GM23248 (cell line): ENCODE results near the gene GOLGA6L25. TPM values are rescaled to one million over a fixed set of nuclear protein-coding genes. Genes with fewer than 3 reads are reported as not detected.
"Not testable (repeated sequence)": the region's sequence is repeated elsewhere in the genome, so short reads cannot be mapped to it uniquely, and the experiment has no call there.

Source experiments
- DNase-seq: peaks from one replicate; pipeline ENCODE4 v3.0.0-alpha.2; 2015
- H2AFZ ChIP-seq: fragments of 200-600 bp; sonication (generic); 2 replicates; pipeline ENCODE4 v1.6.1; 2016; ENCODE audit warnings: antibody characterized with exemption
- H3F3A ChIP-seq: fragments of 200-600 bp; sonication (generic); 2 replicates; pipeline ENCODE4 v1.6.1; 2016; ENCODE audit warnings: mild to moderate bottlenecking, antibody characterized with exemption, mixed run types; ENCODE audit not compliant: insufficient read depth
- H3K27ac ChIP-seq: fragments of 200-600 bp; sonication (generic); 2 replicates; pipeline ENCODE4 v1.5.1; 2016; ENCODE audit warnings: mild to moderate bottlenecking
- H3K27me3 ChIP-seq: fragments of 200-600 bp; sonication (generic); replicated peaks from 2 replicates; pipeline ENCODE4 v1.6.1; 2016; ENCODE audit warnings: mild to moderate bottlenecking; ENCODE audit not compliant: insufficient read depth
- H3K36me3 ChIP-seq: fragments of 200-600 bp; sonication (generic); 2 replicates; pipeline ENCODE4 v1.6.1; 2016; ENCODE audit warnings: low read depth, mild to moderate bottlenecking
- H3K4me1 ChIP-seq: fragments of 200-600 bp; sonication (generic); 2 replicates; pipeline ENCODE4 v1.6.1; 2016; ENCODE audit warnings: mild to moderate bottlenecking; ENCODE audit not compliant: insufficient read depth
- H3K4me2 ChIP-seq: fragments of 200-600 bp; sonication (generic); one replicate; pipeline ENCODE4 v1.6.1; 2016; ENCODE audit warnings: mild to moderate bottlenecking; ENCODE audit not compliant: unreplicated experiment
- H3K4me3 ChIP-seq: fragments of 200-600 bp; sonication (generic); 2 replicates; pipeline ENCODE4 v1.5.1; 2016; ENCODE audit warnings: mild to moderate bottlenecking
- H3K79me2 ChIP-seq: fragments of 200-600 bp; sonication (generic); 2 replicates; pipeline ENCODE4 v1.6.1; 2016; ENCODE audit warnings: mild to moderate bottlenecking; ENCODE audit not compliant: insufficient read depth
- H3K9ac ChIP-seq: fragments of 200-600 bp; sonication (generic); 2 replicates; pipeline ENCODE4 v1.6.1; 2016; ENCODE audit warnings: mild to moderate bottlenecking
- H3K9me2 ChIP-seq: fragments of 200-600 bp; sonication (generic); 2 replicates; pipeline ENCODE4 v1.6.1; 2016; ENCODE audit warnings: mixed run types, mild to moderate bottlenecking, moderate library complexity; ENCODE audit not compliant: insufficient read depth
- H3K9me3 ChIP-seq: fragments of 200-600 bp; sonication (generic); one replicate; pipeline ENCODE4 v1.6.1; 2017; ENCODE audit warnings: low read depth
- H4K20me1 ChIP-seq: fragments of 200-600 bp; sonication (generic); 2 replicates; pipeline ENCODE4 v1.6.0; 2016; ENCODE audit not compliant: insufficient read depth
- WGBS, 2 experiments: methylation state at CpG; one replicate each; pipeline ENCODE4 v1.1.6; 2015 to 2017; ENCODE audit warnings: low lambda C conversion rate in 2 of 2, low coverage in 1 of 2; ENCODE audit errors: missing lambda C conversion rate in 2 of 2; 5-methylcytosine and 5-hydroxymethylcytosine counted together
- in situ Hi-C: fragments of 300-500 bp; cut with MboI; formaldehyde crosslinking; loops from 2 replicates; pipeline ENCODE4 v1.15.0; 2020
- polyA plus RNA-seq: library from polyadenylated mRNA; unstranded; fragments of >200 nt; fragmentation: Nextera tagmentation; extraction: Ambion mirVana; gene quantifications from 2 replicates; pipeline ENCODE4 v1.2.1, GENCODE V29; 2016
- small RNA-seq: library from RNA; depleted of rRNA; stranded (forward); fragments of <200 nt; gene quantifications from one replicate; pipeline ENCODE3, GENCODE V24; 2014; ENCODE audit warnings: low read depth, low replicate concordance
- total RNA-seq: library from RNA; depleted of rRNA; stranded (reverse); fragments of >200 nt; shearing (Covaris generic); gene quantifications from 2 replicates; pipeline ENCODE4 v1.2.3, GENCODE V29; 2014; rRNA removed

The GOLGA6L25 gene
- total and polyA plus RNA-seq, 2 experiments from 2014 or later = not detected

DNA sequence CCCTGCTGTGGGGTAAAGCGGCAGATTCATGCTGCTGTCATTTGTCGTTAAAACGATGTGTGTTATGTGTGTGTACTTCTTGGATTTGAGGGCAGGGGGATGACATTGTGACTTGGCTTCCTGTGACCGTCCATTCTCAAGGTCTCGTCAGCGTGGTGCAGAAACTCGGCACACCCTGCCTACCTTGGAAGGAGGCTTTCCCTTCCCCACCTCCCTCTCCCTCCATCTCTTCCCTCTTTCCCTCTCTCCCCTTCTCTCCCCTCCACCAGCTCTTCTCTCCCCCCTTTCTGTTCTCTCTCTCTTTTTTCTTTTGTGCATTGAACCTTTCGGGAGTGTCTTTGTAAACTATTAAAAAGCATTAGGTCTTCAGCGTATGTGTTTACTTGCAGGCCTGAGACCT, 36.4 kb downstream of the GOLGA6L25 start:
- Histone ChIP-seq H3K9ac (peak overlapping the region; percentile 55), H3K4me3 (peak overlapping the region; percentile 55; the same call in 1 of the 2 replicates)
- in situ Hi-C loops, H3F3A ChIP-seq, H2AFZ ChIP-seq, H3K36me3 ChIP-seq, H3K27me3 ChIP-seq, DNase-seq, H3K4me1 ChIP-seq, H3K4me2 ChIP-seq, H3K9me2 ChIP-seq, H4K20me1 ChIP-seq, H3K9me3 ChIP-seq, H3K79me2 ChIP-seq, H3K27ac ChIP-seq: not testable (repeated sequence)
- WGBS, 2 experiments = 2 to 7% methylated on average over 2 to 6 of the region's 9 CpGs

DNA sequence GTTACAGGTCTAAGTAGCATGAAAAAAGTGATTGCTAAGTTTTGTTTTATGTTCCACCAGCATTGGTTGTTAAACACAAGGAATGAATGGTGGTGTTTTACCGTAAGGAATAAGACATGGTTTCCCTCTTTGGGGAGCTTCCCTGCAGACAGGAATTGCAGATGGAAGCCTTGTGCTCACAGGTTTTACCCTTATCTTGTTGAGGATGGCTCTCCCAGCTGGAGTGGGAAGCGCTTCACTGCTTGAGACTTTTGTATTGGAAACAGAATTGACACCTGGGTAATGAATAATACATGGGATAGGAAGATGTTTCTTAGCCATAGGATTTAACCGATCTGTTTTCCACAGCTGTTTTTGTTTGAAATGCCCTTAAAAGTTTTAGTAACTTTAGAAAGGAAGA, 39.0 kb downstream of the GOLGA6L25 start:
- H3K9me2 ChIP-seq, H3K36me3 ChIP-seq, H3K9me3 ChIP-seq, H3K9ac ChIP-seq, in situ Hi-C loops, H4K20me1 ChIP-seq, H3K79me2 ChIP-seq, DNase-seq, H3K4me2 ChIP-seq, H3K4me3 ChIP-seq, H3F3A ChIP-seq, H3K27ac ChIP-seq, H2AFZ ChIP-seq, H3K4me1 ChIP-seq, H3K27me3 ChIP-seq: not testable (repeated sequence)
- no CpG with 5 or more reads among the region's 3 CpGs for WGBS, 2 experiments

DNA sequence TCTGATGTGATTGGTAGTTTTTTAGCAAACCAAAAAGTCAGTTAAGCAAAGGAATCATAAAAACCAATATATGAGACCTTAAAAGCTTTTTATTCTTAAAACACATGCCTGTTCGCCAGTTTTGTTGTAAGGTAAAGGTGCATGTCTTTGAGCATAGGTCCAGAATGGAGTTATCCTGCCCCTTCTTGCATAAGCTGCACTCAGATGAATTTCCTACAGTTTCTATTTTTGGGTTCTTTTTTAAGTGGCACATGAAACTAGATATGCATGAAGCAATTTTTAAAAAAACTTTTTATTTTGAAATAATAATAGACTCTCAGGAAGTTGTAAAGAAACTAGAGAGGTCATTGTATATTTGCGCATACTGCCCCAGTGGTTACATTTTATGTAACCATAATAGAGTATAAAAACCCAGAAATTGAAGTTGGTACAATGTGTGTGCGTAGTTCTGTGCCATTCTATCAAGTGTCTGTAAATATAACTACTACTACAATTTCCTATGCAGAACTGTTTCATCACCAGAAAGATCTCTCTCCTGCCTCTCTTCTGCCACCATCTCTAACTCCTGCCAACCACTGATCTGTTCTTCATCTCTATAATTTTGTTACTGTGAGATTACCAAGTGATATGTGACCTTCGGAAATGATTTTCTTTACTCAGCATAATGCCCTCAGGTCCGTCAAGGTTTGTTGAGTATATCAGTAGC, 40.2 kb downstream of the GOLGA6L25 start:
- WGBS, 2 experiments = 88 to 100% methylated on average over 1 to 2 of the region's 5 CpGs
- H3F3A ChIP-seq, H4K20me1 ChIP-seq, H3K27me3 ChIP-seq, H3K9ac ChIP-seq, H3K4me3 ChIP-seq, H3K4me1 ChIP-seq, H3K4me2 ChIP-seq, H3K9me3 ChIP-seq, H3K27ac ChIP-seq, H2AFZ ChIP-seq, H3K79me2 ChIP-seq, H3K36me3 ChIP-seq, H3K9me2 ChIP-seq, DNase-seq, in situ Hi-C loops: not testable (repeated sequence)

DNA sequence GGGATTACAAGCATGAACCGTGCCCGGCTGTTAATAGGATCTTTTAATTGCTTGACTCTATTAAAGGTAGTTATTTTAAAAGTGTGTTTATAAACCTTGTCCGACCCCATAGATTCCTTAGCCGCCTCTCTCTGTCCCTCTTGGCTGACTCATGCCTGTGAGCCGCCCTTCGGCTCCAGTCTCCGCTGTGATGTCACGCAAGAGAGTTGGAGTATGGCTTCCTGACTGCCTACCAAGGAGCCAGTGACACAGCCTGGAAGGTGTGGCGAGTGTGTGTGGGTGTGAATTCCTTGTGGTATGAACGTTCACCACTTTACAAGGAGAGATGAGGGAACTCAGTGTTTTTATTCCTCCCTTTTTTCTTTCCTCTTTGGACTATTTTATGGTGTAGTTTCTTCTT, 44.1 kb downstream of the GOLGA6L25 start:
- H3K9ac ChIP-seq, in situ Hi-C loops, DNase-seq, H3K79me2 ChIP-seq, H3K36me3 ChIP-seq, H2AFZ ChIP-seq, H3F3A ChIP-seq, H3K9me2 ChIP-seq, H3K9me3 ChIP-seq, H4K20me1 ChIP-seq, H3K4me2 ChIP-seq, H3K27ac ChIP-seq, H3K4me1 ChIP-seq, H3K4me3 ChIP-seq, H3K27me3 ChIP-seq: not testable (repeated sequence)
- WGBS, 2 experiments = no CpG with 5 or more reads among the region's 10 CpGs

DNA sequence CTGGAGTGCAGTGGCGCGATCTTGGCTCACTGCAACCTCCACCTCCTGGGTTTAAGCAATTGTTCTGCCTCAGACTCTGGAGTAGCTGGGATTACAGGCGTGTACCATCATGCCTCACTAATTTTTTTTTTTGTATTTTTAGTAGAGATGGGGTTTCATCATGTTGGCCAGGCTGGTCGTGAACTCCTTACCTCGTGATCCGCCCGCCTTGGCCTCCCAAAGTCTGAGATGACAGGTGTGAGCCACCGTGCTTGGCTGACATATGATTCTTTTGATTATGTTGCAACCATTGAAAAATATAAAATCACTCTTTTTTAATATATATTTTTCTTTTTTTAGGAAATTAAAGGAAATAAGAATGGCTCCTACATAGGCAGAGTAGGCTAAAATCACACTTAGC, 44.8 kb downstream of the GOLGA6L25 start:
- 83 to 88% methylated on average over 5 to 6 of the region's 8 CpGs for WGBS, 2 experiments
- H3K9me3 ChIP-seq, H3K79me2 ChIP-seq, H3K36me3 ChIP-seq, H2AFZ ChIP-seq, H3K4me3 ChIP-seq, H3K9me2 ChIP-seq, H3F3A ChIP-seq, H3K9ac ChIP-seq, H3K4me2 ChIP-seq, H3K27me3 ChIP-seq, H3K27ac ChIP-seq, H4K20me1 ChIP-seq, DNase-seq, H3K4me1 ChIP-seq, in situ Hi-C loops: not testable (repeated sequence)

DNA sequence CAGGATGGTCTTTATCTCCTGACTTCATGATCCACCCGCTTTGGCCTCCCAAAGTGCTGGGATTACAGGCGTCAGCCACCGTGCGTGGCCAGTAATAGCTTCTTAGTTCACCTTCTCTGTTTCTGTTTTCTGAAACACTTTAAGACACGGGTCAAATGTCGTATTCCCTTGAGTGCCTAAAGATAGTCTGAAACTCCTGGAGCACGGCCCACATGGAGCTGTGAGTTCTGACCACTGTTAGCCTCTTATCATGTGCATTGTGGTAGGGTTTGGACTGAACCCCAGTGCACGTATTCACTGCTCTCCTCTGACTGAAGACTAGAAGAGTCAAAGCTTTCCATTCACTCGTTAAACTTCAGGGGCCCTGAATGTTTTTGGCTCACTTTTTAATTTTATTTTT, 48.8 kb downstream of the GOLGA6L25 start:
- H3K9me3 ChIP-seq, H3K27ac ChIP-seq, H3F3A ChIP-seq, H3K4me1 ChIP-seq, in situ Hi-C loops, H3K4me3 ChIP-seq, H3K9me2 ChIP-seq, H3K36me3 ChIP-seq, H3K9ac ChIP-seq, H3K27me3 ChIP-seq, DNase-seq, H4K20me1 ChIP-seq, H2AFZ ChIP-seq, H3K79me2 ChIP-seq, H3K4me2 ChIP-seq: not testable (repeated sequence)
- WGBS, 2 experiments = 95 to 100% methylated on average over 3 to 4 of the region's 9 CpGs

Small RNAs within 50 kb of the gene (small RNA-seq; reads per million reads assigned to genes)
- gene AC138749.2 (not detected), gene RF00017 (not detected)

Other genes with a start within 250 kb of the GOLGA6L25 start
- 30.0 and 36.6 TPM in 2 replicates for gene HERC2, start 231.4 kb upstream of the GOLGA6L25 start, total RNA-seq
- 25.6 and 28.7 TPM in 2 replicates for gene HERC2, start 231.4 kb upstream of the GOLGA6L25 start, polyA plus RNA-seq
- gene GOLGA6L24, start 195.5 kb upstream of the GOLGA6L25 start, total RNA-seq = not detected in 2 replicates
- gene GOLGA6L24, start 195.5 kb upstream of the GOLGA6L25 start, polyA plus RNA-seq = not detected in 2 replicates
- not detected in 2 replicates for gene GOLGA8F, start 174.9 kb upstream of the GOLGA6L25 start, total RNA-seq
- 0.04 and 0.28 TPM in 2 replicates for gene GOLGA8F, start 174.9 kb upstream of the GOLGA6L25 start, polyA plus RNA-seq
- under 0.01 TPM in 1 of 2 replicates, not detected in the other for gene GOLGA8G, start 20.6 kb upstream of the GOLGA6L25 start, total RNA-seq
- gene GOLGA8G, start 20.6 kb upstream of the GOLGA6L25 start, polyA plus RNA-seq = not detected in 2 replicates
- 0.51 TPM in 1 of 2 replicates, not detected in the other for gene GOLGA8M, start 158.9 kb downstream of the GOLGA6L25 start, total RNA-seq
- gene GOLGA8M, start 158.9 kb downstream of the GOLGA6L25 start, polyA plus RNA-seq = 0.30 and 0.48 TPM in 2 replicates